DOHH2 (cell line): ENCODE results near the gene CASKIN1.

Source experiments
- H3F3A ChIP-seq: fragments of 200-600 bp; sonication (generic), shearing (Covaris generic); 2 replicates; pipeline ENCODE4 v1.6.0; 2016; ENCODE audit warnings: antibody characterized with exemption, mild to moderate bottlenecking; ENCODE audit not compliant: control insufficient read depth, insufficient read depth
- H3K27ac ChIP-seq: fragments of 200-600 bp; sonication (generic); 2 replicates; pipeline ENCODE4 v1.5.1; 2014; ENCODE audit warnings: low read depth, mild to moderate bottlenecking, low read length, moderate library complexity
- H3K27me3 ChIP-seq: fragments of 200-600 bp; sonication (generic); 2 replicates; pipeline ENCODE4 v1.6.1; 2014; ENCODE audit warnings: mild to moderate bottlenecking, low read length, mixed read lengths; ENCODE audit not compliant: control insufficient read depth
- H3K36me3 ChIP-seq: fragments of 200-600 bp; sonication (generic); 2 replicates; pipeline ENCODE4 v1.6.1; 2014; ENCODE audit warnings: mild to moderate bottlenecking, low read length, moderate library complexity, mixed read lengths; ENCODE audit not compliant: control insufficient read depth
- H3K4me1 ChIP-seq: fragments of 200-600 bp; sonication (generic); 2 replicates; pipeline ENCODE4 v1.6.1; 2014; ENCODE audit warnings: mild to moderate bottlenecking, low read length, mixed read lengths; ENCODE audit not compliant: control insufficient read depth
- H3K4me2 ChIP-seq: fragments of 200-600 bp; sonication (generic); 2 replicates; pipeline ENCODE4 v1.6.0; 2014; ENCODE audit warnings: mild to moderate bottlenecking, low read length, moderate library complexity
- H3K4me3 ChIP-seq: fragments of 200-600 bp; sonication (generic); 2 replicates; pipeline ENCODE4 v1.5.1; 2014; ENCODE audit warnings: mild to moderate bottlenecking, low read length, mixed read lengths
- H3K79me2 ChIP-seq: fragments of 200-600 bp; sonication (generic); 2 replicates; pipeline ENCODE4 v1.6.1; 2014; ENCODE audit warnings: mild to moderate bottlenecking, low read length, mixed read lengths; ENCODE audit not compliant: control insufficient read depth
- H3K9me2 ChIP-seq: fragments of 200-600 bp; sonication (generic); replicated peaks from 2 replicates; pipeline ENCODE4 v1.6.1; 2014; ENCODE audit warnings: mild to moderate bottlenecking, low read length, mixed read lengths; ENCODE audit not compliant: control insufficient read depth
- H3K9me3 ChIP-seq: fragments of 200-600 bp; sonication (generic); 2 replicates; pipeline ENCODE4 v1.6.1; 2014; ENCODE audit warnings: antibody characterized with exemption, low read length, mixed read lengths; ENCODE audit not compliant: control insufficient read depth, insufficient read depth
- H4K20me1 ChIP-seq: fragments of 200-600 bp; sonication (generic); 2 replicates; pipeline ENCODE4 v1.6.0; 2014; ENCODE audit warnings: low read depth, mild to moderate bottlenecking, antibody characterized with exemption, low read length, moderate library complexity; ENCODE audit not compliant: control insufficient read depth, insufficient read depth
- EZH2phosphoT487 ChIP-seq: fragments of 200-600 bp; sonication (generic); IDR thresholded peaks from 2 replicates; pipeline ENCODE4 v1.6.1; 2017; ENCODE audit warnings: borderline replicate concordance, mild to moderate bottlenecking, antibody characterized with exemption, low read length, moderate library complexity, mixed read lengths
- TF ChIP-seq, protein P1 (sequence below): fragments of 200-600 bp; sonication (generic); IDR thresholded peaks from one replicate; pipeline ENCODE4 v1.5.1; 2014; ENCODE audit warnings: antibody characterized with exemption, mild to moderate bottlenecking, low read depth, low read length; ENCODE audit not compliant: poor library complexity, severe bottlenecking

CASKIN1 gene

DNA sequence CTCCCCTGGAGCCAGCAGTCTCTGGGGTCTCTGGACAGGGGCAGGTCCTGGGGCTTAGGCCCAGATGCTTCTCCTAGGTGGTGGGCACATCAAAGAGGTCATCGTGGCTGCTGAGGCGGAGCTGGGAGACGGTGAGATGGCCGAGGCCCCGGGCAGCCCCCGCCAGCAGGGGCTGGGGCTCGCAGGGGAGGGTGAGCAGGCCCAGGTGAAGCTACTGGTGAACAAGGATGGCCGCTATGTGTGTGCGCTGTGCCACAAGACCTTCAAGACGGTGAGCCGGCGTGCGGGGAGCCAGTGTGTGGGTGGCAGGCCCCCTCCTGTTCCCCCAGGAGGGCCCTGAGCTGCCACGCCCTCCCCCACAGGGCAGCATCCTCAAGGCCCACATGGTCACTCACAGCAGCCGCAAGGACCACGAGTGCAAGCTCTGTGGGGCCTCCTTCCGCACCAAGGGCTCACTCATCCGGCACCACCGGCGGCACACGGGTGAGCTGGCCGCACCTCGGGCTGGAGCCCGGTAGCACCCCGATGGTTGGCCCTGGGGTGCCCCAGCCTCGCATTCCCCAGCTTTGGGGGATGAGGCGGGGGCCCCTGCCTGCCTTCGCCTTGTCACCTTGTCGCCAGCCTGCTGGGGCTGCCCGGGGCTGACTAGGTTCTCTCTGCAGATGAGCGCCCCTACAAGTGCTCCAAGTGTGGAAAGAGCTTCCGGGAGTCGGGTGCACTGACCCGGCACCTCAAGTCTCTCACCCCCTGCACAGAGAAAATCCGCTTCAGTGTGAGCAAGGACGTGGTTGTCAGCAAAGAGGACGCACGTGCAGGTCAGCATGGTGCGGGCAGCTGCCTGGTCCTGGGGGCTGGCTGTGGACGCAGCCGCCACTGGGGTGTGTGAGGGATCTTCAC is 35.9 kb upstream of the CASKIN1 start:
- H3K4me3 ChIP-seq, result no peak overlapping the region
- no peak for TF ChIP-seq EZH2phosphoT487
- TF ChIP-seq, protein P1, sequence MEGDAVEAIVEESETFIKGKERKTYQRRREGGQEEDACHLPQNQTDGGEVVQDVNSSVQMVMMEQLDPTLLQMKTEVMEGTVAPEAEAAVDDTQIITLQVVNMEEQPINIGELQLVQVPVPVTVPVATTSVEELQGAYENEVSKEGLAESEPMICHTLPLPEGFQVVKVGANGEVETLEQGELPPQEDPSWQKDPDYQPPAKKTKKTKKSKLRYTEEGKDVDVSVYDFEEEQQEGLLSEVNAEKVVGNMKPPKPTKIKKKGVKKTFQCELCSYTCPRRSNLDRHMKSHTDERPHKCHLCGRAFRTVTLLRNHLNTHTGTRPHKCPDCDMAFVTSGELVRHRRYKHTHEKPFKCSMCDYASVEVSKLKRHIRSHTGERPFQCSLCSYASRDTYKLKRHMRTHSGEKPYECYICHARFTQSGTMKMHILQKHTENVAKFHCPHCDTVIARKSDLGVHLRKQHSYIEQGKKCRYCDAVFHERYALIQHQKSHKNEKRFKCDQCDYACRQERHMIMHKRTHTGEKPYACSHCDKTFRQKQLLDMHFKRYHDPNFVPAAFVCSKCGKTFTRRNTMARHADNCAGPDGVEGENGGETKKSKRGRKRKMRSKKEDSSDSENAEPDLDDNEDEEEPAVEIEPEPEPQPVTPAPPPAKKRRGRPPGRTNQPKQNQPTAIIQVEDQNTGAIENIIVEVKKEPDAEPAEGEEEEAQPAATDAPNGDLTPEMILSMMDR, result no peak
- no peaks in the 10 kb centered on the region for H3F3A ChIP-seq
- H3K9me3 ChIP-seq, result no peaks in the 10 kb centered on the region
- H3K9me2 ChIP-seq, result no peaks in the 10 kb centered on the region
- peaks cover 64% of the 10 kb centered on the region for H3K36me3 ChIP-seq
- H3K79me2 ChIP-seq, result peaks cover 14% of the 10 kb centered on the region
- no peaks in the 10 kb centered on the region for H4K20me1 ChIP-seq
- no peak overlapping the region for H3K4me2 ChIP-seq
- H3K27me3 ChIP-seq, result no peaks in the 10 kb centered on the region
- H3K4me1 ChIP-seq, result no peaks in the 10 kb centered on the region
- no peak overlapping the region for H3K27ac ChIP-seq

DNA sequence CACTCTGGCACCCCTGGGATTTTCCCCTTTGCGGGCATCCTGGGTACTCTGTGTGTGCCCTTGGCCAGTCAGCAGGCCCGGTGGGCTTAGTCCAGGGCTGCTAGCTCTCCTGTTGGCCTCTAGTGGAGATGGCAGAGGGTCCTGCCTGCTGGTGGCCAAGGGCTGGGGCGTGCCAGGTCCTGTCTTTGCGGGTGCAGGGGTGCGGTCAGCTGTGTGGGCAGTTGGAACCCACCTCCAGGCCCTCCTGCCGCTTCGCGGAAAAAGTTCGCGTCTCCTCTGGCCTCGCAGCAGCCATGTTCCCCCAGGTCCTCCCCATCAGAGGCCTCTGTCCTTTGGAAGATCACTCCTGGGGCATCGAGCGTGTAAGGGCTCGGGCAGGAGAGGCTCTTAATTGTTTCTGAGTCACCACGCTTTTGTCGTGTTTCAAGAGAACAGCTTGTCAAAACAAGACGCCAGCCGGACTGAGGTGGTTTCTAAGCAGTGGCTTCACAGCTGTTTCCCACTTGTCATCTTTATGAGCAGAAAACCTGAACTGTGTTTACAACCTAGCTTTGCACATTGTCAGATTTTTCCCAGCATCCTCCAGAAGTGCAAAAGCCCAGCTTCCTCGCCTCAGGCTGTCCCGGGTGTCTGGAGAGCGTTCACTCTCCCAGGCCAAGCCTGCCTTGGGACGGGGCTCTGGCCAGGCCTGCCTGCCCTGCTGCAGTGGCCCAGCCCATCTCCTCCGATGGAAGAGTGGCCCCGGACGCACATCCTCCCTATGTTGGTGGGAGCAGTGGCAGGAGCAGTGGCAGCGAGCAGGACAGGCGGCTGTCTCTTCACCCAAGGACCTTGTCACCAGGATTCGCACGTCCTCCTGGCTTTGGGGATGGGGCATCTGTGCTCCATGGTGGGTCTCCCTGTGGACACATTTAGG is 34.9 kb upstream of the CASKIN1 start:
- H4K20me1 ChIP-seq, result no peaks in the 10 kb centered on the region
- no peak overlapping the region for H3K4me2 ChIP-seq
- no peaks in the 10 kb centered on the region for H3F3A ChIP-seq
- H3K79me2 ChIP-seq, result peaks cover 24% of the 10 kb centered on the region
- H3K27me3 ChIP-seq, result no peaks in the 10 kb centered on the region
- no peaks in the 10 kb centered on the region for H3K9me2 ChIP-seq
- H3K9me3 ChIP-seq, result no peaks in the 10 kb centered on the region
- H3K36me3 ChIP-seq, result peaks cover 66% of the 10 kb centered on the region
- H3K4me1 ChIP-seq, result no peaks in the 10 kb centered on the region
- TF ChIP-seq EZH2phosphoT487, result no peak
- TF ChIP-seq, protein P1, result no peak
- no peak overlapping the region for H3K27ac ChIP-seq
- H3K4me3 ChIP-seq, result no peak overlapping the region

DNA sequence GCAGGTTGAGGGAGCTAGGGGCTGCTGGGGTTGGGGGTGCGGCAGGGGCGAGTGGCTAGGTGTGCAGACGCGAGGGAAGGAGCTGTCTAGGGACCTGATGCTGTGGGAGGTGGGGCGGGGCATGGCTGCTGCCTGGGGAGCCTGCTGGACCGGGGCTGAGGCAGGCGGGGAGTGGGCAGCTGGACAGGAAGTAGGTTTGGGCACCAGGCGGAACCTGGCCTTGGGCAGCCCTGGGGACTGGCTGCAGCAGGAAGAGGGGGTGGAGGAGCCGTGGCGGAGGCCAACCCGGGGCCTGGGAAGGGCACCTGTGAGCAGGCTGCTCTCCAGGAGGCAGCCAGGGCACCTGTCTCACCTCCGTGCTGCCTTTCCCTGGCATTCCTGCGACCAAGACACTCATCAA is 34.0 kb upstream of the CASKIN1 start:
- peaks cover 33% of the 10 kb centered on the region for H3K79me2 ChIP-seq
- no peaks in the 10 kb centered on the region for H3K27me3 ChIP-seq
- H4K20me1 ChIP-seq, result no peaks in the 10 kb centered on the region
- peaks cover 64% of the 10 kb centered on the region for H3K36me3 ChIP-seq
- TF ChIP-seq, protein P1, result no peak
- TF ChIP-seq EZH2phosphoT487, result no peak
- no peaks in the 10 kb centered on the region for H3F3A ChIP-seq
- H3K4me2 ChIP-seq, result no peak overlapping the region
- H3K9me3 ChIP-seq, result no peaks in the 10 kb centered on the region
- H3K4me1 ChIP-seq, result no peaks in the 10 kb centered on the region
- no peak overlapping the region for H3K4me3 ChIP-seq
- no peaks in the 10 kb centered on the region for H3K9me2 ChIP-seq
- no peak overlapping the region for H3K27ac ChIP-seq
